ENCODE data around the gene ACSBG1. TPM values are rescaled to one million over a fixed set of nuclear protein-coding genes. Genes with fewer than 3 reads are reported as not detected.

ACSBG1 gene
- total and polyA plus RNA-seq, 2 donors (not counting 1 experiment from before 2014, with no cell fraction given): not detected

- H3K9ac ChIP-seq (ENCODE audit: insufficient read depth, low read length): no peak overlapping the region
- H2AFZ ChIP-seq (ENCODE audit: low read length): no peak overlapping the region
- no peak overlapping the region for H3K4me2 ChIP-seq (ENCODE audit: extremely low read depth, insufficient read depth, low read length)
- no peak for DNase-seq (ENCODE audit: low read depth in 2 of 2)
- no peaks in the 10 kb centered on the region for H3K4me1 ChIP-seq (ENCODE audit: control insufficient read depth, extremely low read depth, insufficient read depth, low read length)
- no peaks in the 10 kb centered on the region for H3K36me3 ChIP-seq (ENCODE audit: control insufficient read depth, insufficient read depth, low read length)
- H3K79me2 ChIP-seq (ENCODE audit: control insufficient read depth, insufficient read depth, low read length): no peaks in the 10 kb centered on the region
- no peak overlapping the region for H3K27ac ChIP-seq (ENCODE audit: insufficient read depth, low read length)
- H3K9me3 ChIP-seq (ENCODE audit: control insufficient read depth, insufficient read depth, low read depth, low read length): no peaks in the 10 kb centered on the region
- TF ChIP-seq, protein P1, sequence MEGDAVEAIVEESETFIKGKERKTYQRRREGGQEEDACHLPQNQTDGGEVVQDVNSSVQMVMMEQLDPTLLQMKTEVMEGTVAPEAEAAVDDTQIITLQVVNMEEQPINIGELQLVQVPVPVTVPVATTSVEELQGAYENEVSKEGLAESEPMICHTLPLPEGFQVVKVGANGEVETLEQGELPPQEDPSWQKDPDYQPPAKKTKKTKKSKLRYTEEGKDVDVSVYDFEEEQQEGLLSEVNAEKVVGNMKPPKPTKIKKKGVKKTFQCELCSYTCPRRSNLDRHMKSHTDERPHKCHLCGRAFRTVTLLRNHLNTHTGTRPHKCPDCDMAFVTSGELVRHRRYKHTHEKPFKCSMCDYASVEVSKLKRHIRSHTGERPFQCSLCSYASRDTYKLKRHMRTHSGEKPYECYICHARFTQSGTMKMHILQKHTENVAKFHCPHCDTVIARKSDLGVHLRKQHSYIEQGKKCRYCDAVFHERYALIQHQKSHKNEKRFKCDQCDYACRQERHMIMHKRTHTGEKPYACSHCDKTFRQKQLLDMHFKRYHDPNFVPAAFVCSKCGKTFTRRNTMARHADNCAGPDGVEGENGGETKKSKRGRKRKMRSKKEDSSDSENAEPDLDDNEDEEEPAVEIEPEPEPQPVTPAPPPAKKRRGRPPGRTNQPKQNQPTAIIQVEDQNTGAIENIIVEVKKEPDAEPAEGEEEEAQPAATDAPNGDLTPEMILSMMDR (conservative IDR thresholded peaks at IDR 0.05 in 1 of 2, IDR thresholded peaks at IDR 0.05 in 1 of 2; ENCODE audit: low read depth in 1 of 2, low read length in 2 of 2): no peak
- no peak for TF ChIP-seq EZH2 (IDR thresholded peaks at IDR 0.05; ENCODE audit: low read length, missing control alignments)
- no peaks in the 10 kb centered on the region for H3K27me3 ChIP-seq (ENCODE audit: control insufficient read depth, insufficient read depth, low read length)
- no peaks in the 10 kb centered on the region for H4K20me1 ChIP-seq (ENCODE audit: control insufficient read depth, extremely low read depth, insufficient read depth, low read length)
- H3K4me3 ChIP-seq (replicated peaks in 1 of 4; ENCODE audit: control extremely low read depth in 1 of 4, insufficient read depth in 1 of 4, low read depth in 3 of 4, low read length in 4 of 4): no peak overlapping the region
Measured at GRCh38 chr15:78272776-78273175, 38.4 kb upstream of the ACSBG1 start.

GRCh38 chr15:78272316-78272715 is 38.0 kb upstream of the ACSBG1 start:
- H3K4me3 ChIP-seq (replicated peaks in 1 of 4; ENCODE audit: control extremely low read depth in 1 of 4, insufficient read depth in 1 of 4, low read depth in 3 of 4, low read length in 4 of 4): no peak overlapping the region
- no peaks in the 10 kb centered on the region for H3K36me3 ChIP-seq (ENCODE audit: control insufficient read depth, insufficient read depth, low read length)
- no peaks in the 10 kb centered on the region for H3K9me3 ChIP-seq (ENCODE audit: control insufficient read depth, insufficient read depth, low read depth, low read length)
- H3K27me3 ChIP-seq (ENCODE audit: control insufficient read depth, insufficient read depth, low read length): no peaks in the 10 kb centered on the region
- H3K4me2 ChIP-seq (ENCODE audit: extremely low read depth, insufficient read depth, low read length): no peak overlapping the region
- no peak overlapping the region for H2AFZ ChIP-seq (ENCODE audit: low read length)
- H3K9ac ChIP-seq (ENCODE audit: insufficient read depth, low read length): no peak overlapping the region
- DNase-seq (ENCODE audit: low read depth in 2 of 2): no peak
- no peaks in the 10 kb centered on the region for H3K4me1 ChIP-seq (ENCODE audit: control insufficient read depth, extremely low read depth, insufficient read depth, low read length)
- H3K79me2 ChIP-seq (ENCODE audit: control insufficient read depth, insufficient read depth, low read length): no peaks in the 10 kb centered on the region
- no peaks in the 10 kb centered on the region for H4K20me1 ChIP-seq (ENCODE audit: control insufficient read depth, extremely low read depth, insufficient read depth, low read length)
- no peak overlapping the region for H3K27ac ChIP-seq (ENCODE audit: insufficient read depth, low read length)
- TF ChIP-seq, protein P1 (conservative IDR thresholded peaks at IDR 0.05 in 1 of 2, IDR thresholded peaks at IDR 0.05 in 1 of 2; ENCODE audit: low read depth in 1 of 2, low read length in 2 of 2): no peak
- no peak for TF ChIP-seq EZH2 (IDR thresholded peaks at IDR 0.05; ENCODE audit: low read length, missing control alignments)

DNA sequence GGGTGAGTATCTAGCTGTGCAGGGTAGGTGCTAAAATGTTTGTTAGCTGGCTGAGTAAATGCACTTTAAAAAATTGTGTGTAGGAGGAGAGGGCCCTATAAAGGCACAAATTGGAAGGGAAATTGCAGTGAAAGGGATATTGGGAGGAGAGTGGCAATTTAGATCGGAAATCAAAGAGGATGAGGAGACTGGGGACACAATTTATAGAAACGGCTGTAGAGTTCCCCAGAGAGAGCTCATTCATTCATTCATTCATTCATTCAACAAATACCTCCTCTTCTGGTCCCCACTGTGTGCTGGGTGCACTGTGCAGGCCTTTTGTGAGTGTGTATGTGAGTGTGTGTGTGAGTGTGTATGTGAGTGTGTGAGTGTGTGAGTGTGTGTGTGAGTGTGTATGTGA is 32.4 kb upstream of the ACSBG1 start:
- H3K27me3 ChIP-seq (ENCODE audit: control insufficient read depth, insufficient read depth, low read length): no peaks in the 10 kb centered on the region
- H3K79me2 ChIP-seq (ENCODE audit: control insufficient read depth, insufficient read depth, low read length): no peaks in the 10 kb centered on the region
- no peak overlapping the region for H3K9ac ChIP-seq (ENCODE audit: insufficient read depth, low read length)
- no peaks in the 10 kb centered on the region for H4K20me1 ChIP-seq (ENCODE audit: control insufficient read depth, extremely low read depth, insufficient read depth, low read length)
- no peak overlapping the region for H3K4me2 ChIP-seq (ENCODE audit: extremely low read depth, insufficient read depth, low read length)
- no peaks in the 10 kb centered on the region for H3K36me3 ChIP-seq (ENCODE audit: control insufficient read depth, insufficient read depth, low read length)
- DNase-seq (ENCODE audit: low read depth in 2 of 2): no peak
- peaks cover 2% of the 10 kb centered on the region for H3K4me1 ChIP-seq (ENCODE audit: control insufficient read depth, extremely low read depth, insufficient read depth, low read length)
- no peak overlapping the region for H3K27ac ChIP-seq (ENCODE audit: insufficient read depth, low read length)
- H3K9me3 ChIP-seq (ENCODE audit: control insufficient read depth, insufficient read depth, low read depth, low read length): no peaks in the 10 kb centered on the region
- no peak overlapping the region for H2AFZ ChIP-seq (ENCODE audit: low read length)
- TF ChIP-seq, protein P1 (conservative IDR thresholded peaks at IDR 0.05 in 1 of 2, IDR thresholded peaks at IDR 0.05 in 1 of 2; ENCODE audit: low read depth in 1 of 2, low read length in 2 of 2): no peak
- TF ChIP-seq EZH2 (IDR thresholded peaks at IDR 0.05; ENCODE audit: low read length, missing control alignments): no peak
- H3K4me3 ChIP-seq (replicated peaks in 1 of 4; ENCODE audit: control extremely low read depth in 1 of 4, insufficient read depth in 1 of 4, low read depth in 3 of 4, low read length in 4 of 4): no peak overlapping the region

Measured in fibroblast of lung (primary cell).